ENCODE data around the gene TBC1D22A.

DNA sequence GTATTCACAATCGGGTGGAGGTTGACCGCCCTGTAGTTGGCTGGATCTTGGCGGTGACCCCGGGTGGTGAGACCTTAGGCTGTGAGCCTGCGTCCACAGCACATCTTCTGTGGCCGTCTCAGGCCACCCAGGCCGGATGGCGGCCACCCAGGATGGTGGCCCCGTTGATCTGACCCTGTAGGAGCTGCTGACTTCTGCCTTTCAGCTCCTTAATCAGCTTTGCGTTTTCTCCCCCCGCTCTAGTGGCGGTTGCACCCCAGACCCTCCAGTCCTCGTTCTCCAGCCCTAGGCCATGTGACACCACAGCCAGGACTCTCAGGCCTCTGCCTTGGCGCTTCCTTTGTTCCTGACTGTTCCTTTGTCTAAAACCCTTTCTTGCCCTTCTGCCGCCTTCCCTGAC lies 244.0 kb downstream of the TBC1D22A start:
- TF ChIP-seq, protein P1, sequence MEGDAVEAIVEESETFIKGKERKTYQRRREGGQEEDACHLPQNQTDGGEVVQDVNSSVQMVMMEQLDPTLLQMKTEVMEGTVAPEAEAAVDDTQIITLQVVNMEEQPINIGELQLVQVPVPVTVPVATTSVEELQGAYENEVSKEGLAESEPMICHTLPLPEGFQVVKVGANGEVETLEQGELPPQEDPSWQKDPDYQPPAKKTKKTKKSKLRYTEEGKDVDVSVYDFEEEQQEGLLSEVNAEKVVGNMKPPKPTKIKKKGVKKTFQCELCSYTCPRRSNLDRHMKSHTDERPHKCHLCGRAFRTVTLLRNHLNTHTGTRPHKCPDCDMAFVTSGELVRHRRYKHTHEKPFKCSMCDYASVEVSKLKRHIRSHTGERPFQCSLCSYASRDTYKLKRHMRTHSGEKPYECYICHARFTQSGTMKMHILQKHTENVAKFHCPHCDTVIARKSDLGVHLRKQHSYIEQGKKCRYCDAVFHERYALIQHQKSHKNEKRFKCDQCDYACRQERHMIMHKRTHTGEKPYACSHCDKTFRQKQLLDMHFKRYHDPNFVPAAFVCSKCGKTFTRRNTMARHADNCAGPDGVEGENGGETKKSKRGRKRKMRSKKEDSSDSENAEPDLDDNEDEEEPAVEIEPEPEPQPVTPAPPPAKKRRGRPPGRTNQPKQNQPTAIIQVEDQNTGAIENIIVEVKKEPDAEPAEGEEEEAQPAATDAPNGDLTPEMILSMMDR (IDR thresholded peaks at IDR 0.05), result no peak
- TF ChIP-seq POLR2A (IDR thresholded peaks at IDR 0.05), result no peak

Measured in heart left ventricle (tissue), 13 donors.